ENCODE measurements around the gene SUPT3H.

- TF ChIP-seq POLR2A (IDR thresholded peaks at IDR 0.05): no peak
- TF ChIP-seq, protein P1, sequence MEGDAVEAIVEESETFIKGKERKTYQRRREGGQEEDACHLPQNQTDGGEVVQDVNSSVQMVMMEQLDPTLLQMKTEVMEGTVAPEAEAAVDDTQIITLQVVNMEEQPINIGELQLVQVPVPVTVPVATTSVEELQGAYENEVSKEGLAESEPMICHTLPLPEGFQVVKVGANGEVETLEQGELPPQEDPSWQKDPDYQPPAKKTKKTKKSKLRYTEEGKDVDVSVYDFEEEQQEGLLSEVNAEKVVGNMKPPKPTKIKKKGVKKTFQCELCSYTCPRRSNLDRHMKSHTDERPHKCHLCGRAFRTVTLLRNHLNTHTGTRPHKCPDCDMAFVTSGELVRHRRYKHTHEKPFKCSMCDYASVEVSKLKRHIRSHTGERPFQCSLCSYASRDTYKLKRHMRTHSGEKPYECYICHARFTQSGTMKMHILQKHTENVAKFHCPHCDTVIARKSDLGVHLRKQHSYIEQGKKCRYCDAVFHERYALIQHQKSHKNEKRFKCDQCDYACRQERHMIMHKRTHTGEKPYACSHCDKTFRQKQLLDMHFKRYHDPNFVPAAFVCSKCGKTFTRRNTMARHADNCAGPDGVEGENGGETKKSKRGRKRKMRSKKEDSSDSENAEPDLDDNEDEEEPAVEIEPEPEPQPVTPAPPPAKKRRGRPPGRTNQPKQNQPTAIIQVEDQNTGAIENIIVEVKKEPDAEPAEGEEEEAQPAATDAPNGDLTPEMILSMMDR (IDR thresholded peaks at IDR 0.05): no peak
Observed at GRCh38 chr6:45366534-45366933, 11.2 kb downstream of the SUPT3H start.

Measured in right lobe of liver (tissue), 4 donors.